ENCODE measurements around the gene GGT1.
"Not testable (repeated sequence)": the region's sequence is repeated elsewhere in the genome, so short reads cannot be mapped to it uniquely, and the experiment has no call there.

The GGT1 gene

GRCh38 chr22:24622596-24622995 lies 19.6 kb downstream of the GGT1 start:
- intact Hi-C loops (cut with DNase I); DNase-seq: not testable (repeated sequence)

- DNase-seq; intact Hi-C loops (cut with DNase I): not testable (repeated sequence)
Measured at GRCh38 chr22:24627911-24628310, 24.9 kb downstream of the GGT1 start.

- intact Hi-C loops (cut with DNase I): not testable (repeated sequence)
- DNase-seq: peak in 26 of 42 donors; percentile 5 to 55 (median 18)
Measured at GRCh38 chr22:24629069-24629468, 26.1 kb downstream of the GGT1 start.

- DNase-seq; intact Hi-C loops (cut with DNase I): not testable (repeated sequence)
Measured at GRCh38 chr22:24630812-24631427, 27.9 kb downstream of the GGT1 start.

GRCh38 chr22:24631430-24632122 lies 28.6 kb downstream of the GGT1 start:
- intact Hi-C loops (cut with DNase I); DNase-seq: not testable (repeated sequence)

GRCh38 chr22:24632642-24633041 lies 29.6 kb downstream of the GGT1 start:
- intact Hi-C loops (cut with DNase I): not testable (repeated sequence)
- peak in 1 of 42 donors; percentile 2 for DNase-seq

- DNase-seq; intact Hi-C loops (cut with DNase I): not testable (repeated sequence)
Measured at GRCh38 chr22:24633231-24634023, 30.4 kb downstream of the GGT1 start.

GRCh38 chr22:24634776-24635389 lies 31.9 kb downstream of the GGT1 start:
- DNase-seq; intact Hi-C loops (cut with DNase I): not testable (repeated sequence)

- intact Hi-C loops (cut with DNase I); DNase-seq: not testable (repeated sequence)
Measured at GRCh38 chr22:24636513-24636912, 33.5 kb downstream of the GGT1 start.

- DNase-seq; intact Hi-C loops (cut with DNase I): not testable (repeated sequence)
Measured at GRCh38 chr22:24642307-24642706, 39.3 kb downstream of the GGT1 start.

- intact Hi-C loops (cut with DNase I): not testable (repeated sequence)
Measured at GRCh38 chr22:24644409-24644808, 41.4 kb downstream of the GGT1 start.

GRCh38 chr22:24645408-24646399 lies 42.7 kb downstream of the GGT1 start:
- intact Hi-C loops (cut with DNase I); DNase-seq: not testable (repeated sequence)

More at GRCh38 chr22:24644409-24644808, 41.4 kb downstream of the GGT1 start:
- not testable (repeated sequence) for DNase-seq

GRCh38 chr22:24646756-24647155 lies 43.8 kb downstream of the GGT1 start:
- DNase-seq; intact Hi-C loops (cut with DNase I): not testable (repeated sequence)

- intact Hi-C loops (cut with DNase I); DNase-seq: not testable (repeated sequence)
Measured at GRCh38 chr22:24649371-24649770, 46.4 kb downstream of the GGT1 start.

- intact Hi-C loops (cut with DNase I): not testable (repeated sequence)
- DNase-seq: peak; percentile 16 to 84 (median 64)
Measured at GRCh38 chr22:24650884-24651283, 47.9 kb downstream of the GGT1 start.

GRCh38 chr22:24665395-24665794 lies 62.4 kb downstream of the GGT1 start:
- intact Hi-C loops (cut with DNase I): not testable (repeated sequence)
- DNase-seq: peak in 1 of 42 donors; percentile 47

- DNase-seq; intact Hi-C loops (cut with DNase I): not testable (repeated sequence)
Measured at GRCh38 chr22:24667904-24668303, 64.9 kb downstream of the GGT1 start.

- intact Hi-C loops (cut with DNase I); DNase-seq: not testable (repeated sequence)
Measured at GRCh38 chr22:24672532-24672931, 69.5 kb downstream of the GGT1 start.
